Kidney capillary endothelial cell (primary cell): ENCODE measurements around the gene PITHD1.
"Not testable (repeated sequence)": the region's sequence is repeated elsewhere in the genome, so short reads cannot be mapped to it uniquely, and the experiment has no call there.

Source experiments
- DNase-seq: peaks from one replicate; pipeline ENCODE4 v3.0.0-alpha.2; 2018; ENCODE audit warnings: low spot score

Gene PITHD1

GRCh38 chr1:23777979-23778814, at the start of gene PITHD1:
Gene PITHD1, plus strand, starts transcription at chr1:23778418. Its CDS starts 98 bp downstream, at chr1:23778516.
- DNase-seq, result peak; percentile 79

DNA sequence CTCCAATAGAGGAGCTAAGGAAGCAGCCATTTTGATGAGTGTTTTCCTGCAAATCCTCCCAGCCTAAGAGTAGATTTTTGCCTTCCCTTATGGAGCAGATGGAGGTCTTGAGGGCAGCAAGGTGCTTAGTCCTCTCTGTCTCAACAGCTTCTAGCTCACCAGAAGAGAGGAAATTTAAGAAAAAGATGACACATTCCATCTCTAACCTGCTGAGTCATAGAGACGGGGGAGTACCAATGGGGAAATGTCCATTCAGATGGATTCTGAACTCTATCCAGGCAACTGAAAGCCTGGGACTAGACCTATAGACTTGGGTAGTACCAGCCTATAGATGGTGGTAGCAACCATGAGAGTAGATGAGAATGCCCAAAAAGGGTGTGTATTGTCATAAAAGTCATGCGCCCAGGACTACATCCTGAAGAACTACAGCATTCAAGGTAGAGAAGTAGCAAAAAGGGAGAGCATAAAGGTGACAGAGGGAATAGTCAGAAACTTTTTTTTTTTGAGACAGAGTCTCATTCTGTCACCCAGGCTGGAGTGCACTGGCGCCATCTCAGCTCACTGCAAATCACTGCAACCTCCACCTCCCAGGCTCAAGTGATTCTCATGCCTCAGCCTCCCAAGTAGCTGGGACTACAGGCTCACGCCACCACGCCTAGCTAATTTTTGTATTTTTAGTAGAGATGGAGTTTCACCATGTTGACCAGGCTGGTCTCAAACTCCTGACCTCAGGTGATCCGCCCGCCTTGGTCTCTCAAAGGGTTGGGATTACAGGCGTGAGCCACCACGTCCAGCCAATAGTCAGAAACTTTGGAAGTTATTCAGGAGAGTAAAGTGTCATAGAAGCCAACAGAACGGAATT, 45.6 kb upstream of the PITHD1 start:
- no peak for DNase-seq

- not testable (repeated sequence) for DNase-seq
Observed at GRCh38 chr1:23733281-23733680, 44.9 kb upstream of the PITHD1 start.

GRCh38 chr1:23736437-23737134, 41.6 kb upstream of the PITHD1 start:
- DNase-seq, result no peak

GRCh38 chr1:23741609-23742008, 36.6 kb upstream of the PITHD1 start:
- no peak for DNase-seq

- no peak for DNase-seq
Observed at GRCh38 chr1:23742670-23743286, 35.4 kb upstream of the PITHD1 start.

GRCh38 chr1:23743287-23744152, 34.7 kb upstream of the PITHD1 start, which contains the start of gene ELOA:
Gene ELOA, plus strand, starts transcription at chr1:23743471. Its CDS starts 33 bp downstream, at chr1:23743504.
- no peak for DNase-seq

DNA sequence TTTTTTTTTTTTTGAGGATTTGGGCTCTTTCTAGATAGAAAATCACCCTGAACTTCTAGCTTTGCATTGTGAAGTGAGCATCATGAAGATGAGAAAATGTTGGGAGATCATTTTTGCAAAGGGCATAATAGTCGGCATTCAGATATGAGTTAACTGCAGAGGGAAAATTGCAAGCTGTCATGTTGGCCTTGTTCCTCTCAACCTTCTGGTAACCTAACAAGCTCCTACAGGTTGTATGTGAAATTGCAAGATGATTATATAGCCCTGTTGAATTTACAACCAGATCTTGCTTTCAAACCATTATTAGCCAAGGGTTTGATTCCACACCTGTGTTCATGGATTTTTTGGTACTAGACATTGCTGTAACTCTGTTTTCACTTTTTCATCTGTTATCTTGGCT, 32.7 kb upstream of the PITHD1 start:
- no peak for DNase-seq

- no peak for DNase-seq
Observed at GRCh38 chr1:23748016-23748415, 30.2 kb upstream of the PITHD1 start.

DNA sequence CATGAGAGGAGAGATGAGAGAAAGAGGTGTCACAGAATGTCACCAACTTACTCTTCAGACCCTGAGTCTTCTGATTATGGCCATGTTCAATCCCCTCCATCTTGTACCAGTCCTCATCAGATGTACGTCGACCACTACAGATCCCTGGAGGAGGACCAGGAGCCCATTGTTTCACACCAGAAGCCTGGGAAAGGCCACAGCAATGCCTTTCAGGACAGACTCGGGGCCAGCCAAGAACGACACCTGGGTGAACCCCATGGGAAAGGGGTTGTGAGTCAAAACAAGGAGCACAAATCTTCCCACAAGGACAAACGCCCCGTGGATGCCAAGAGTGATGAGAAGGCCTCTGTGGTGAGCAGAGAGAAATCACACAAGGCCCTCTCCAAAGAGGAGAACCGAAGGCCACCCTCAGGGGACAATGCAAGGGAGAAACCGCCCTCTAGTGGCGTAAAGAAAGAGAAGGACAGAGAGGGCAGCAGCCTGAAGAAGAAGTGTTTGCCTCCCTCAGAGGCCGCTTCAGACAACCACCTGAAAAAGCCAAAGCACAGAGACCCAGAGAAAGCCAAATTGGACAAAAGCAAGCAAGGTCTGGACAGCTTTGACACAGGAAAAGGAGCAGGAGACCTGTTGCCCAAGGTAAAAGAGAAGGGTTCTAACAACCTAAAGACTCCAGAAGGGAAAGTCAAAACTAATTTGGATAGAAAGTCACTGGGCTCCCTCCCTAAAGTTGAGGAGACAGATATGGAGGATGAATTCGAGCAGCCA, 27.0 kb upstream of the PITHD1 start:
- no peak for DNase-seq

GRCh38 chr1:23751815-23752200, 26.4 kb upstream of the PITHD1 start:
- no peak for DNase-seq

GRCh38 chr1:23752909-23753308, 25.3 kb upstream of the PITHD1 start:
- DNase-seq, result no peak

DNA sequence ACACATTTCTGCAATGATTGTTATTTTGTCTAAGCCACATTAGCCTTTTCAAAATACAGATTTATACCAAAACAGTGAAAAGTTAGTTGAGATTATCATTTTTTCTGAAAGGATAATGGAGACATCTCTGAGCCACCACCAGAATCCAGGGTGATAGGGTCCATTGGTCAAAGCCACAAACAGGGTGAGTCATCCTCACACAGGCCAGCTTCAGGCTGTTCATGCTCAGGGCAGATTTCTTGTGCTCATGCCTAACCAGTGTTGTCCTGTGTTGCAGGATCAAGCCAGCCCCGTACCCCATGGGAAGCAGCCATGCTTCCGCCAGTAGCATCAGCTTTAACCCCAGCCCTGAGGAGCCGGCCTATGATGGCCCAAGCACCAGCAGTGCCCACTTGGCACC, 21.5 kb upstream of the PITHD1 start:
- DNase-seq, result no peak

- DNase-seq, result no peak
Observed at GRCh38 chr1:23757812-23758211, 20.4 kb upstream of the PITHD1 start.

DNA sequence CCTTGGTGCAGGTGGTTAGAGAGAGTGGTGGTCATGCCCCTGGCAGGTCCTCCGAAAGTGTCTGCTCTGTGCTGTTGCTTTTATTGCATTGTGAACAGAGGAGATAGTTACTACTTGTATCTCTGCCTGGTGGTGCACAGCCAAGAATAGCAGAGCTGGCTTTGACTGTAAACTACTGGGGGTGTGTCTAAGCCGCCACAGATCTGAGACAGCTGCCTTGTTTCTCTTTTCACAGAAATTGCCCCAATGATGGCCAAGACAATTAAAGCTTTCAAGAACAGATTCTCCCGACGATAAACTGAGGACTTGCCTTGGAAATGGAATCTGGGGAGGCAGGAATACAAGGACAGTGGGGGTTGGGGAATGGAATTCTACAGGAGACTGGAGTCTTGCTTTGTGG, 18.9 kb upstream of the PITHD1 start:
- no peak for DNase-seq

GRCh38 chr1:23763041-23763577, 15.1 kb upstream of the PITHD1 start:
- no peak for DNase-seq

DNA sequence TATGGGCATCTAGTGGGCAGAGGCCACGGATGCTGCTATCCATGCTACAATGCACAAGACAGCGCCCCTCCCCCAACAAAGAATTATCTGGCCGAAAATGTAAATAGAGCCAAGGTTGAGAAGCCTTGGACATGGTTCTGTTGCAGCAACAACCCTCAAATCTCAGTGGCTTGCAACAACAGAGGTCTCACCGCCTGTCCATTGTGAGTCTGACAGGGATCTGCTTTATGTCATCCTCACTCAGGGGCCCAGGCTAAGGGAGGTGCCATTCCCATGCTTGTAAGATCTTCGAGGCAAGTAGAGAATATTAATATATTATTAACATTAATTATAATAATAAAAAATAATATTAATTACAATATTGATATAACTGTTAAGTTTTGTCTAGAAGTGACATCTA, 9.5 kb upstream of the PITHD1 start:
- DNase-seq, result no peak

DNA sequence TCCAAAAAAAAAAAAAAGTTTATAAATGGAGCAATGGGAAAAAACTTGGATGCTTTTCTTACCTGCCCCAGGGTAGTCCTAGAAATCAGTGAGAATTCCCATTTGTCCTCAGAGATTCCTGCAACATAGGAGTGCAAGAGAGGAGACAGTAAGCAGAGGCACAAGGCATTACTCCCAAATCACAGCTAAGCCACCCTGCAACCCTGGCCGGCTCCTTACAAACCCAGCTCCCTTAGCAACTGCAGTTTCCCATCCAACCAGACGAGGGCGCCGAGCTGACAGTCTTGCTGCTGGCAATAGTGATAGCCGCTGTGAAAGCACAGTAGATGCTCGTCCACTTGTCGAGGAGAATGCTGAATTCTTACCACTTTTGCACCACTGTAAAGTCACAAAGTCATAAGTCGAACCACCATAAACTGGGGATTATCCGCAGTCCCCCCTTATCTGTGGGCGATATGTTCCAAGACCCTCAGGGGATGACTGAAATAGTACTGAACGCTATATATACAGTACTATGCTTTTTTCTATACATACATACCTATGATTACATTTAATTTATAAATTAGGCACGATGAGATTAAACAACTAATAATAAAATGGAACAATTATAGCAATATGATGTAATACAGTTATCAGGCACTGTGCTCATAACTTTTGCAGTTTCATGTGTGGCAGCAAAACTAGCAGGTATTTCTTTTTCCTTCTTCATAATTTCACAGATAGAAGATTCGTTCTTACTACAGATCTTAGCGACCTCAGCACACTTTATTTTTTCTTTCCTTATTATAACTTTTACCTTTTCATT, 6.0 kb upstream of the PITHD1 start:
- DNase-seq, result peak; percentile 72

DNA sequence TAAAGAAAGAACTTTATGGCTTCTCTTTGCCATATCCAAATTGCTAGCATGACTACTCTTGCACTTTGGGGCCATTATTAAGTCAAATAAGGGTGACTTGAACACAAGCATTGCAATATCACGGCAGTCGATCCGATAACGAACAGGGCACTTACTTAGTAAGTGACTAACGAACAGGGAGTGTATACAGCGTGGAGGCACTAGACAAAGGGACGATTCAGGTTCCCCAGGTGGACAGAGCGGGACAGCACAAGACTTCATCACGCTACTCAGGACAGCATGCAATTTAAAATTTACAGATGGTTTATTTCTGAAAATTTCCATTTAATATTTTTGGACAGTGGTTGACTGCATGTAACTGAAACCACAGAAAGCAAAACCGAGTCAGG, 5.4 kb upstream of the PITHD1 start:
- DNase-seq, result no peak
